GM19468 (cell line): ENCODE measurements around the gene MFSD2A.
"Not testable (repeated sequence)": the region's sequence is repeated elsewhere in the genome, so short reads cannot be mapped to it uniquely, and the experiment has no call there.

ENCODE experiments used
- ATAC-seq: cut with Tn5 transposase; IDR thresholded peaks from one replicate; pipeline ENCODE4 v1.9.1; 2021; ENCODE audit warnings: mild to moderate bottlenecking, moderate library complexity, moderate number of reproducible peaks; ENCODE audit not compliant: unreplicated experiment; ENCODE audit errors: extremely low read depth

MFSD2A gene

DNA sequence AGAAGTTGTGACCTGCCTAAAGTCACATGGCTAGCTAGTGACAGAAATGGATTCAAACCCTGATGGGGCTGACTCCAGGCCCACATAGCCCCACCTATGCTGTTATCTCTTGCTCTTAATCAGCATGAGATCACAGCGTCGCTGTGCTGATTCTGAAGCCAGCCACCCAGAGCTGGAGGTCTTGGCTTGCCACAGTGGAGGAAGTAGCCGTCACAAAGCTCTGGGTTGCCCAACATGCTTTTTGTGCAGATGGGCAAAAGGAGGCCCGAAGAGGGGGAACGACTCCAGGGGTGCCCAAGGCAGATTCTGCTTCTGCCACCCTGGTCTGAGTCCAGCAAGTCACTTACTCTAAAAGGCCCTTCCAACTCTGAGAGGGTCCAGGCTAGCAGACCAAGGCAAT lies 14.7 kb upstream of the MFSD2A start:
- no peak for ATAC-seq

DNA sequence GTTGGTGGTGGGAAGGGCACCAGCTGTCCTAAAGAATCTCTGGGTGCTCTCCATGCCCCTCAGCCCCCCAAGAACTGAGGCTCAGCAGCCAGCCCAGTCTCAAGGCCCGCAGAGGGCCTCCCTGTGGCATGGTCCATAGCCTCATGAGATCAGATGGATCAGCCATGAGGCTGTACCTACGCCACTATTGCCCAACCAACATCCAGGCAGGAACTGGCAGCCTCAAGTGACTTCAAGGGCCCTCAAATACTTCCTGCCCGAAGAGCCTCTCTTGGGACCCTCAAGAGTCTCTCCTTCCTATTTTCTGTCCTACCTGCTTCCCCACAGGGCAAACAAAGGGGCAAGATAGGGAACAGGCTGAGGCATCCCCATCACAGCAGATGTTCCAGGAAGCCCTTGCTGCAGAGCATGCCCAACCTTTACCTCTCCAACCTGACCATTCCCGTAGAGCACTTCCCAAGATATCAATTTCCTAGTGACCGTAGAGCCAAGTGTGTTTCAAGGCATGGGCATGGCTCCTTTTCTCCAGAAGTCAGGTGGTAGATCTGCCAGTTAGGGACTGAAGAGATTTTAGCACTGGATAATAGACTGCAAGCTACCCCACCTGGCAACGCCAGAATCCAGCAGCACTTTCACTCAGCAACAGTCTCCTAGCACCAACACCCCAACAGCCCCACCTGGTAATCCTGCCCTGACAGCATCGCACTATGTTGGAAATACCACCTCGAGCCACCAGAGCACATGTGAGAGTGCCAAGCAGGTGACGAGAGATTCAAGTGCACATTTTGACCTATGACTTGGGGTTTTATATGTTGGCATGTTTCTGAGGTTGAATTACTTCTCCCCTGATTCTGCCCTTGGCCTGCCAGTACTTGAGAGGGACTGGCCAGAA lies 13.7 kb upstream of the MFSD2A start:
- no peak for ATAC-seq

DNA sequence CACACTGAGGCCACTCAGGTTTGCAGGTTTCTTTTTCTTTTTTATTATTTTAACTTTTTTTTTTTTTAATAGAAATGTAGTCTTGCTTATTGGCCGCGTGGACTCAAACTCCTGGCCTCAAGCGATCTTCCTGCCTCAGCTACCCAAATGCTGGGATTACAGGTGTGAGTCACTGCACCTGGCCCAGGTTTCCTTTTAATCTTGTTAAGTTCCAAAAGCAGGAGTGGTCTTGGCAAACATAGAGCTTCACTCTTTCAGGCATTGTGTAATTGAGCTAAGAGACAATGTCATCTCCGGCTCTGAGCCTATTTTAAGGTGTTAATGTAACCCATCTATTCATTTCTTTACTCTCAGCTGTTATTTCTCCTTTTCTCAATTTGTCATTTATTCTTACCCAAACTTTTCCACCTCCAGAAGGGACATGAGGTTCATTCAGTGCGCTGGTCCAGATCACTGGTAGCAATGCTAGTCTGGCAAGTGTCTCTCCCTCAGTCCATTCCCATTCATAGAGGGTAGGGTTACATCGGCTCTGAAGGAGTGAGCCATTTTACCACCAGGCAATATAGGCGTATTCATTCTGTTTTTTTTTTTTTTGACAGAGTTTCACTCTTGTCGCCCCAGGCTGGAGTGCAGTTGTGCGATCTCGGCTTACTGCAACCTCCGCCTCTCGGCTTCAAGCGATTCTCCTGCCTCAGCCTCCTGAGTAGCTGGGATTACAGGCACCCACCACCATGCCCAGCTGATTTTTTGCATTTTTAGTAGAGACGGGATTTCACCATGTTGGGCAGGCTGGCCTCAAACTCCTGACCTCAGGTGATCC lies 11.3 kb upstream of the MFSD2A start:
- no peak for ATAC-seq

DNA sequence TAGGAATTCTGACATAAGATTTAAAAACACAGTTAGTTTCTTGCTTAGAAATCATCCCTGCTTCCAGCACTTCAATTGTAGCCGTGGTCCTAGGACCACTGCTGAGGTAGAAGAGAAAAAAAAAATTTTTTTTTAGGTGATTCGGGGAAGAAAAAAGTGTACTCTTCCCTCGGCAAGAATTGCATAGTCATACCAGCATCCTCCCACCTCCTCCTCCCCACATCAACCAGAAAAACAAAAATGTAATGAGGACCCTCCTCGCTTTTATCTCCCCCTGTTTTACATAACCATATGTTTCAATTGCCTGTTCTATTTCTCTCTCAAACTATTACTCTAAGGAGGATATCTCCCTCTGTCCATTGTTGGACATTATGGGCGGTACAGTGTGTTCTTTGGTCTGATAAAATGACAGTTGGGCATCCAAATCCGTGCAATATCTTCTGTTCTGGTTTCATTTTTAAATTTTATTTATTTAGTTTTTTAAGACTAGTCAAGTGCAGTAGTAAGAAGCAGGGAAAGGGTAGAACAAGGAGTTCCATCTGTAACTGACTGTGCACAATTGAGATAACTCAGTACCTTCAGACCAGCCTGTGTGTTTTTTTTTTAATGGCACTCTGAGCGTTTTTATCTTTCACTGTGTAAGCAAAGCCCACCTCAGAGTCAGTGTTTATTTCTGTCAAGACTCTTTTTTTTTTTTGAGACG lies 10.4 kb upstream of the MFSD2A start:
- ATAC-seq: no peak

DNA sequence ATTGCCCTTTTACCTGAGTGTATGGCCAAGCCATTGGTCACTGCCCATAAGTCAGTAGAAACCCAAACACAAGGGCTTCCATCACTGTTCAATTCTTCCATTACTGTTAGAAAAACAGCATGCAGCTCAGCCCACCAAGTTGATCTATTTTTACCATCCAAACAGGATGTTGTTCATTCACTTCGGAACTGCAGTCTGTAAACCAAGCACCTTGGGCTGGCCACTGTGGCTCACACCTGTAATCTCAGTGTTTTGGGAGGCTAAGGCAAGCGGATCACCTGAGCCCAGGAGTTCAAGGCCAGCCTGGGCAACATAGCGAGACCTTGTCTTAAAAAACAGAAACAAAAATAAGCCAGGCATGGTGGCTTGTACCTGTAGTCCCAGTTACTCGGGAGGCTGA lies 8.7 kb upstream of the MFSD2A start:
- ATAC-seq: no peak

DNA sequence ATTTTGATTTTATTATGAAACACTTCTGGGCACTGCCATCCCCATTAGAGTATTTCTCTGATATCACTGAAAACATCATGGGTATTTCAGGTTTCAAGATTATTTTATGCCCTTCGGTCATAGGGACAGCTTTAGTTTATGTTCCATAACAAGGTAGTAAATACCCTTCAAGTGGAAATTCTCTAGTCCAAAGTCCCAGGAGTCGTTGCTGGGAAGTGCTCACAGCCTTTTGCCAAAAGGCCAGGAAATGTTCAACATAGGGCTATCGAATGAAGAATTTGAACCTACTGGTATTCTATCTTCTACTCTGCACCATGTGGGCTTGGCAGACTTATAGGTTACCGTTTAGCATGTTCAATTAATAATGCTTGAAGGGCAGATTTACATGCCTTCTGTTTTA lies 7.7 kb upstream of the MFSD2A start:
- no peak for ATAC-seq

DNA sequence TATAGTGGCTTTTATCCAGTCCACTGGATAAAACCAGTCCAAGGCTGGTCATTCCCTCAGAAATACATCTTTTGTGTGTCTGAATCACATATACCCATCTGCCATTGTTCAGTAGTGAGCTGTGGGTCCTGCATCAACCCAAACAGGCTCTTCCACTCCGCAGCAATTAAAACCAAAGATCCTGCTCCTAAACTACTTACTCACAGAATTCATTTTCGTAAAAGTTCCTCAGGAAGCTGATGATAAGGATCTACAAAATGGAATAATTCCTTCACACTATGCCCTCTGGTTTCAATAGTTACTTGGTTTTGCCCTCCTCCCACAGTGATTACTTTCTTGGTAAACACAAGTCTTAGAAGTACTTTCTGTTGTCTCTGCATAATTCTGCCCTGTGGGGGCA lies 5.1 kb upstream of the MFSD2A start:
- ATAC-seq: no peak

DNA sequence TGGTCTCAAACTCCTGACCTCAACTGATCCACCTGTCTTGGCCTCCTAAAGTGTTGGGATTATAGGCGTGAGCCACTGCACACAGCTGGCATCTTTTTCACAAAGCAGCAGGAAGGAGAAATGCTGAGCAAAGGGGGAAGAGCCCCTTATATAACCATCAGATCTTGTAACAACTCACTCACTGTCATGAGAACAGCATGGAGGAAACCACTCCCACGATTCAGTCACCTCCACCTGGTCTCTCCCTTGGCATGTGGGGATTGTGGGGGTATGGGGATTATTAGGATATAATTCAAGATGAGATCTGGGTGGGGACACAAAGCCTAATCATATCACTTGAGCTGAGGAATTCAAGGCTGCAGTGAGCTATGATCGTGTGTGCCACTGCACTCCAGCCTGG lies 3.0 kb upstream of the MFSD2A start:
- ATAC-seq: no peak

DNA sequence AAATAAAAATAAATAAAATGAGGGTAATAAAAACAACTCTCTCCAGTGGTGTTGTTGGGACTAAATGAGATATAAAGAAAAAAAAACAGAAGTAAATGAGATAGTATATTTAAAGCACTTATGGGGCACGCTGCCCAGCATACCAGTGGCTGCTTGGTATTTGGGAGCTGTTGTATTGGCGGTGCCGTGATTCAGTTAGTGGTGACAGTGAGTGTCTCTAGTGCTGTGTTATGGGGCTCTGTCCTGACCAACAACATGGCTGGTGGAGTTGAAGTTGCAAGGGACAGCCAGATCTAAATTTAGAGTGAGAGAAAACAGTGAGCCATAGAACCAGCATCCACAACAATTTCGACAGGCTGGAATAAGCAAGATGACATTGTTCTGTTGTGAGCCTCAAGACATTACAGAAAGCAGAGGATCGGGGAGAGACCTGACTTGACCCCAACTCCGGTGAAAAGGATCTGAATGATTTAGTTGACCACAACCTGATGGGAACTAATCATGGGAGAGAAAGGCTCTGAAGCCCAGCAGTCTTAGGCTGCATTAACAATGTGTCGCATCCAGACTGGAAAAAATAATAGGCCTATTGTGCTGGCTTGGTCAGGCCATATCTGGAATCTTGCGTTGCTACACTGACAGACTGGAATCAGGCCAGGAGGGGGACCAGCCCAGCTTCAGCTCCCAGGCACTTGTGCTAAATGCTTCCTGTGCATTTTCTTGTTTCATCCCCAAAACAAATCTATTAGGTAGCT lies 2.4 kb upstream of the MFSD2A start:
- no peak for ATAC-seq

DNA sequence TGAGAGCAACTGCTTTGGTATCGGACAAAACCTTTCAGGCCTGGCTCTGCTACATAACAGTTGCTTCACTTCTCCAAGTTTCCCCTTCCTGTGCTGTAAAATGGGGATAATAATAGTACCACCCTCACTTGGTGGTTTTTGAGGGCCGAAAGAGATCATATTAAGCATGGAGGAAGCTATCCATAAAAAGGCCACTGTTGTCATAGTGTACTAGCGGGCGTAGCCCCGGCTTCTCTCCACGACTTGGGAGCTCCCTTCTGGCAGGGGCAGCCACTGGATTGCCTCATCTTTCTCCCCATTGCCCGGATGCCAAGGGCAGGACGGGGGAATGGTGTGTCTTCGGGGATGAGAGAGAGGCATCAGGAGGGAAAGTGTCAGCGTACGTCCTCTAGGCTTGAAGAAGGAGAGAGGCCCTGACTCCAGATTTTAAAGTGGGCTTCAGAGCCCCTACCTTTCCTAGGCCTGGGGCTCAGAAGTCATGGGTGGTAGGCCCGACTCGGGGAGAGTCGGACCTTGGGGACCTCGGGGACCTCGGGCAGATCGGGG lies 548 bp upstream of the MFSD2A start:
- no peak for ATAC-seq

DNA sequence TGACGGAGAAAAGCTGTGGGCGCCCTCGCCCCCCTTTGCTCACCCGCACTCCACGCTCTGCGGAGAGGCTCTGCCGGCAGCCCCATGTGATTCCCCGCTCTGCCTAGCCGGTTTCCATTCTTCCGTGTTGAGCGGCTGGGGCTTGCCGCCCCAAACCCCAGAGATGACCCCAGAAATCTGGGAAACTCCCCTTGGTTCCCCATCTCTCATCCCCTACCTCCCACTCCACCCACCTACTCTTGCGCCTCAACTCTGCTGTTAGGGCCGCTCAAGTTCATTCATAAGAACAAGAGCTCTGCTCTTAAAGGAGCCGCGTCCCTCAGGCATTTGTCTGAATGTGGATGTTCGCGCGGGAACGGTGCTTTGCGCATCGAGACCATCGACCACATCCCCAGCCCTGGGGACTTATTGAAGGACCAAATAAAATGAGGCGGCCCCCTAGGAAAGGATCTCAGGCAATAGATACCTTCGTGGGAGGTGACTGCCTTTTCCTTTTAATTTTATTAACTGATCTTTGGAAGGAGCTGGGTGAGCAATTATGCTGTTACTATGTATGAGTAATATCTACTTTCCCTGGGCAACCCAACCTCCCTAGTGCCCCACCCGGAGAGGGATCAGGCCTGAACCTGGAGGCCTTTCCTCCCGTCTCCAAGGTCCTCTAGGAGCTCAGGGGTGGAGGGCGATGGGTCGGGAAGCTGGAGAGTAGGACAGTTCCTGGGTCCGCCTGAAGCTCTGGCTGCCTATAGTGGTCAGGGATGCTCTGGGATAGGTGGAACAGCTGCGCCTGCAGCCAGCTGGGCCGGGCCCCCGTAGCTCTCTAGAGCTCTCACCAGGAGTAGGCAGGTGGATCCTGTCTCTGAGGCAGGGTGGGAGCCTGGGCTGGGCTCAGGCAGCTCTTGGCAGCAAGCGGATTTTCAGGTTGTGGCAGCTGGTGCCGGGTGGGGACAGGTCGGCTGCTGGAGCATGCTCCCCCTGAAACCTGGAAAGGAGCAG lies 898 bp downstream of the MFSD2A start:
- no peak for ATAC-seq

DNA sequence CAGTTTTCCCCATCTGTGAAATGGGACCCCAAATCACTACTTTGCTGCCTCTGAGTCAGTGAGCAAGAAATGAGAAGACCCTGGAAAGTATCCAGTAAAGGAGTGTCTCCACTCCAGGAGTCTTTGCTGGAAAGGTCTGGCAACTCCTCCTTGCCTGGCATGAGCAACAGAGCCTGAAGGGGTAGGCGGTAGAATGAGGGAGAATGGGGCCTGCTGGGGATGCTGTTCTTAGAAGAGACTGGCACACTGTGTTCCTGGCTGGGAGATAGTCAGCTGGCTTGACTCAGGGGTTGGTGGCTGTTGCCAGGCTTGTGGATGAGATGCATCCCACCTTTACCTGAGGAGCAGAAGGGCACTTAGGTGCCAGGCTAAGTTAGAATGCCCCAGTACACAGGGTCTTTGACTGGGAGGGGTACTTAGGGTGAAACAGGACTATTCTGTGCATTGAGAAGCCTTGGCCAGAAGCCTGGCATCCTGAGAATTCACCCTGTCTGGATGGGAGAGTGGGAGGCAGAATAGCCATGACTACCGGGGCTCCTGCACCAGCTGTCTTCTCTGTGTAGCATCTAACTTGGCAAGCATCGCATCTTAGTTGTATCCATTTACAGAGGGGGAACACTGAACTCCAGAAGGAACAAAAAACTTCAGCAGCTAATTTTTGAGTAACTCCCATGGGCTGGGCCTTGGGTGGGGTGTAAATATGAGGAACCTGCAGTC lies 2.5 kb downstream of the MFSD2A start:
- no peak for ATAC-seq

DNA sequence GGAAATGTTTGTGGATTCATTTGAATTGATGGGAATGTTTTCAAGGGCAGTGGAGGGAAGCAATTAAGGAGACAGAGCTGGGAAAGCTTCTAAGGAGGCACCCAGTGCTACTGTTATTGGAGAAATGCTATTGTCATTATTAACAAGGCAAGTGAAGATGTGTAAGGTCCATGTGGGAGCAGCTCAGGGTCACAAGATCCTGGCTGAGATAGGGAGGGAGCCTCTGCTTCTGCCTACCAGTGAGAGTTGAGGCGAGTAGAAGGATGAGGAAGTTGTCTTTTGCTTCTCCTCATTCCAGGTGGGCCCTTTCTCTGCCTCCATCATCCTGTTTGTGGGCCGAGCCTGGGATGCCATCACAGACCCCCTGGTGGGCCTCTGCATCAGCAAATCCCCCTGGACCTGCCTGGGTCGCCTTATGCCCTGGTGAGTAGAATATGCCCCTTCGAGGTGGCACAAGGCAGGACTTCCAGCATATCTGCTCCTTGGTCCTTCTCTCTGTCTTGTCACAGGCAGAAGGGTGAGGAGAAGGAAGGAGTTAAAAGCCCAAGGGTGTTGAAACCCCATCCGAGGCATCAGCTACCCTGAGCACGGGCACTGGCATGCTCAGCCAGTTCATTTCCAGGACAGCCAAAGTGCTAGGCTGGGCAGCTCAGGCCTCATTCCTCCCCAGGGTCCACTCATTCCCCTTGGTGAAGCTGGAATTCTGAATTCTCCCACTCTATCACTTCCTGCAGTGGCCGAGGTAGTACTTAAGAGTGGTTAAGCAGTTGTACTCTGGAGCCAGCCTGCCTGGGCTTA lies 3.7 kb downstream of the MFSD2A start:
- no peak for ATAC-seq

DNA sequence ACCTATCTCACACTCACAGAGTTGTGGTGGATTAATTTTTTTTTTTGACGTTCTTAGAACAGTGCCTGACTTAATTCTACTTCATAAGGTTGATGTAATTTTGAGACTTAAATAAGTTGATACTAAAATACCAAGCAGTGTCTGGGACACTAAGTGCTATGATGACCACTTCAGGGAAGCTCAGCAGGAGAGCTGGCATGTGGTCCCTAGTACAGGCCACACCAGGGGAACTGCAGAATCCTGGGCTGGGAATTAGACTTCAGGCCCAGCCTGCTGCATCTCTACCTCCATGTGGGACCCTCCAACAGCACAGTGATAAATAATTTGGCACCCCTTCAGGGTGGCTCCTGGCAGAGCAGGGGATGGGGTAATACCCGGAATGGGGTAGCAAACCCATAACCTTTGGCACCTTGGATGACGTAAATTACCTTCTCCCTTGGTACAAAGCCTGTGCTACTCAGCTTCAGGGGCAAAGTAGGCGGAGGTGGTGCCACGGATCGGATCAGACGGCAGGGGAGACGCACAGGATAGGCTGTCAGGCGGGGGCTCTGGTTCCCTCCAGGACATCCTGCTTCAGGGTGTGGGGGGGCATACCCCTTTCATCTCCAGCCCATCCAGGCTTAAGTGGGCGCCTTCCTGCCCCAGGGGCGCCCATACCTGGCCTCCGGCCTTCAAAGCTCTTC lies 4.8 kb downstream of the MFSD2A start:
- ATAC-seq: no peak

DNA sequence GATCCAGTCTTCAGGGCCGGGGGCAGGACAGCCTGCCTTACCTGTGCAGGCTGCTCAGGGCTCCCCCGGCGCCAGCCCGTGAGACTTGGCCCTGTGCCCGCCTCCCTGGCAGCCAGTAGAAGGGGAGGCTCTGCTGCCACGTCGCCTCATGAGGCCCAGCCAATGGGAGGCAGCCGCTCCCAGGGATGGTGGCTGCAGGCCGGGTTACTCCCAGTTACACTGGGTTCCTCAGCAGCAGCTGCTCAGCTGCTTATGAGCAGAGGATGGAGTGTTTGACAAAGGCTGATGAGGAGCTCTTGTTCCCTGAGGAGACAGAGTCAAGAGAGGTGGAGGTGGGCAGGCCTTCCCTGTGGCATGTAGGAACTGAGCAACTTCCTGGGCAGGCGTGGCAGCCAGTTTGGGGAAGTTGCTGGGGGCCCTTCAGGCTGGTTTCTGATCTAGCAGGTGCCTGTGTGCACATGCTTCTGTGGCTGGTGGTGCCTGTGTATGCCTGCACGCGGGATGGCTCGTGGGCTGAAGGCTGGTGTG lies 5.5 kb downstream of the MFSD2A start:
- no peak for ATAC-seq

DNA sequence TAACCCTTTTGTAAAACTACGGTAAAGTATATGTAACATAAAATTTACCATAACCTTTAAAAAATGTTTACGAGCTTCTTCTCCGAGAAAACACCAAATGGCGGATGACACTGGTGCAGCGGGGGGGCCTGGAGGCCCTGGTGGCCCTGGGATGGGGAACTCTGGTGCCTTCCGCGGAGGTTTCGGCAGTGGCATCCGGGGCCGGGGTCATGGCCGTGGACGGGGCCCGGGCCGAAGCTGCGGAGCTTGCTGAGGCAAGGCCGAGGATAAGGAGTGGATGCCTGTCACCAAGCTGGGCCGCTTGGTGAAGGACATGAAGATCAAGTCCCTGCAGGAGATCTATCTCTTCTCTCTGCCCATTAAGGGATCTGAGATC lies 7.5 kb downstream of the MFSD2A start:
- ATAC-seq: no peak

DNA sequence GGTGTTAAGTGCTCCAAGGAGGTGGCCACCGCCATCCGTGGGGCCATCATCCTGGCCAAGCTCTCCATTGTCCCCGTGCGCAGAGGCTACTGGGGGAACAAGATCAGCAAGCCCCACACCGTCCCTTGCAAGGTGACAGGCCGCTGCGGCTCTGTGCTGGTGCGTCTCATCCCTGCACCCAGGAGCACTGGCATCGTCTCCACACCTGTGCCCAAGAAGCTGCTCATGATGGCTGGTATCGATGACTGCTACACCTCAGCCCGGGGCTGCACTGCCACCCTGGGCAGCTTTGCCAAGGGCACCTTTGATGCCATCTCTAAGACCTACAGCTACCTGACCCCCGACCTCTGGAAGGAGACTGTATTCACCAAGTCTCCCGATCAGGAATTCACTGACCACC lies 8.0 kb downstream of the MFSD2A start:
- not testable (repeated sequence) for ATAC-seq
